Stomach (tissue), 9 donors: ENCODE measurements around the gene PPP1R1C. TPM values are rescaled to one million over a fixed set of nuclear protein-coding genes. Genes with fewer than 3 reads are reported as not detected.

Source experiments
- DNase-seq, 2 donors: peaks; one replicate each; pipeline versions ENCODE4 v3.0.0 to v3.0.0-alpha.2; 2013 to 2019
- H3K27ac ChIP-seq, 5 donors: fragments of 200-600 bp in 4 of 5; sonication (generic) in 4 of 5; one replicate each; pipeline ENCODE4 v1.5.1; 2013 to 2019; ENCODE audit warnings: mild to moderate bottlenecking in 1 of 5, moderate library complexity in 1 of 5
- H3K27me3 ChIP-seq, 3 donors: fragments of 200-600 bp; sonication (generic); one replicate each; pipeline ENCODE4 v1.5.1; 2017 to 2019; ENCODE audit warnings: mixed run types in 1 of 3
- H3K36me3 ChIP-seq, 4 donors: fragments of 200-600 bp; sonication (generic); 1 replicate in 3 of 4; 2 replicates in 1 of 4; pipeline ENCODE4 v1.5.1; 2016 to 2019
- H3K4me1 ChIP-seq, 4 donors: fragments of 200-600 bp; sonication (generic); one replicate each; pipeline ENCODE4 v1.5.1; 2016 to 2019
- H3K4me3 ChIP-seq, 4 donors: fragments of 200-600 bp; sonication (generic) in 3 of 4; one replicate each; pipeline ENCODE4 v1.5.1; 2016 to 2019; ENCODE audit warnings: mild to moderate bottlenecking in 1 of 4
- H3K9me3 ChIP-seq, 4 donors: fragments of 200-600 bp; sonication (generic); one replicate each; pipeline ENCODE4 v1.5.1; 2016 to 2019
- CTCF ChIP-seq, 7 experiments: fragments of 450-650 bp in 4 of 7; fragments of 200-600 bp in 3 of 7; sonication (generic) in 3 of 7; IDR thresholded peaks; one replicate each; pipeline ENCODE4 v1.5.1; 2016 to 2019; ENCODE audit warnings: antibody characterized with exemption in 7 of 7, control low read depth in 2 of 7, mild to moderate bottlenecking in 1 of 7
- EP300 ChIP-seq: sonication (generic); formaldehyde crosslinking; IDR thresholded peaks from one replicate; pipeline ENCODE4 v1.6.1; 2017; ENCODE audit warnings: antibody characterized with exemption
- POLR2A ChIP-seq, 4 donors: fragments of 450-650 bp; IDR thresholded peaks; one replicate each; pipeline ENCODE4 v1.6.1; 2016; ENCODE audit warnings: antibody characterized with exemption in 4 of 4, control low read depth in 2 of 4, mild to moderate bottlenecking in 1 of 4, moderate library complexity in 1 of 4
- POLR2AphosphoS5 ChIP-seq, 3 donors: sonication (generic); formaldehyde crosslinking; IDR thresholded peaks; one replicate each; pipeline ENCODE4 v1.6.1; 2016; ENCODE audit warnings: antibody characterized with exemption in 3 of 3
- WGBS, 5 donors: extraction: QIAGEN DNeasy Blood & Tissue Kit in 3 of 5; methylation state at CpG; one replicate each; pipeline versions ENCODE4 v1.1.5 to v1.1.7; 2013 to 2018; 5-methylcytosine and 5-hydroxymethylcytosine counted together
- intact Hi-C: fragments of 100-400 bp; cut with DNase I; formaldehyde crosslinking; loops from one replicate; pipeline ENCODE4 v1.15.1; 2023; ENCODE audit warnings: low total_unique reads
- polyA plus RNA-seq, 3 donors: library from polyadenylated mRNA; stranded (reverse); fragments of 200-250 nt; gene quantifications; one replicate each; pipeline ENCODE4 v1.2.3, GENCODE V29; 2013
- total RNA-seq, 5 donors: library from RNA; depleted of rRNA; stranded (reverse); fragments of >200 nt; gene quantifications; one replicate each; pipeline versions ENCODE4 v1.1.0 to v1.2.3, GENCODE V29; 2014 to 2016
- donor health status: healthy with polysubstance abuse.
- donor health status: Bipolar disorder and iron deficiency.
- donor health status: healthy.

PPP1R1C gene
- total and polyA plus RNA-seq, 8 donors, result 1.6 to 10.4 (median 3.9) TPM; not detected in 4

GRCh38 chr2:182014284-182014683 is 28.6 kb downstream of the PPP1R1C start:
- intact Hi-C loops, result no loop called here
- H3K27ac ChIP-seq, result no peak overlapping the region
- TF ChIP-seq POLR2A (IDR thresholded peaks at IDR 0.05) (no peak), CTCF (IDR thresholded peaks at IDR 0.05) (no peak), EP300 (no peak), POLR2AphosphoS5 (IDR thresholded peaks at IDR 0.05) (no peak)
- no peaks in the 10 kb centered on the region for H3K4me1 ChIP-seq
- WGBS, 5 donors, result 85 to 95% (median 93%) methylated on average over 4 to 5 of the region's 5 CpGs
- H3K27me3 ChIP-seq, result no peaks in the 10 kb centered on the region
- H3K36me3 ChIP-seq, result no peaks in the 10 kb centered on the region
- H3K9me3 ChIP-seq, result peaks cover 0 to 35% (median 2%) of the 10 kb centered on the region in 4 donors
- H3K4me3 ChIP-seq, result no peak overlapping the region
- no peak for DNase-seq

DNA sequence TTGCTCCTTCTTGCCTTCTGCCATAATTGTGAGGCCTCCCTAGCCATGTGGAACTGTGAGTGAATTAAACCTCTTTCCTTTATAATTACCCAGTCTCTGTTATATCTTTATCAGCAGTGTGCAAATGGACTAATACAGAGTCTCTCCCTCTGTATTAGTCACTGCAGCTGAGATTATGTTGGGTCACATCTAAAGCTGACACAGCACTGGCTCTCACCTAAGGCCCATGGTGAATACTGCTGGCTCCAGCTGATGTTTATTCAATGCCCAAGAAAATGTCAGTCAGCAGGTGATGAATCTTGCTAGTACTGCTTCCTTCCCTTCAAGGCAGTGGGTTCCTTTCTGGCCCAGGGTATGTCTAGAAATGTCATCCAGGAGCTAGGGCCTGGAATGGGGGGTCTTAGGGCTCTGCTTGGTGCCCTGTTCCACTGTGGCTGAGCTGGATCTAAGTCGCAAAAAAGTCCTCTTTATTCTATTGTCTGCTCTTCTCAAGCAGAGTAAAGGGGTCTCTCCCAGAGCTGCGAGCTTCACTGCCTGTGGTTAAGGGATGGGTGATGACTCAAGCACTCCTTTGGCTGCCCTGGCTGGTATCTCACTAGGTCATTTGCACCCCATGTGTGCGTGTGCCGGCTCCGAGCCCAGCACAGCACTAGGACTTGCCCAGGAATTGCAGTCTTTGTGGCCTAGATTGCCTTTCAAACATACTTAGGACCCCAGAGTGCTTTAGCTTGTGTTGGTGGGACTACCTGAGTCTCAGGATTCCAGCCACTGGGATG is 29.9 kb downstream of the PPP1R1C start:
- Histone ChIP-seq H3K27ac (no peak overlapping the region), H3K9me3 (peaks cover 0 to 29% (median 2%) of the 10 kb centered on the region in 4 donors), H3K4me1 (no peaks in the 10 kb centered on the region), H3K27me3 (no peaks in the 10 kb centered on the region), H3K4me3 (no peak overlapping the region), H3K36me3 (no peaks in the 10 kb centered on the region)
- intact Hi-C loops, result no loop called here
- 86 to 95% (median 93%) methylated on average over 3 to 5 of the region's 5 CpGs for WGBS, 5 donors
- TF ChIP-seq POLR2AphosphoS5 (IDR thresholded peaks at IDR 0.05) (peak in 2 of 3 donors; percentile 7 to 22), CTCF (IDR thresholded peaks at IDR 0.05) (no peak)
- no peak for DNase-seq

DNA sequence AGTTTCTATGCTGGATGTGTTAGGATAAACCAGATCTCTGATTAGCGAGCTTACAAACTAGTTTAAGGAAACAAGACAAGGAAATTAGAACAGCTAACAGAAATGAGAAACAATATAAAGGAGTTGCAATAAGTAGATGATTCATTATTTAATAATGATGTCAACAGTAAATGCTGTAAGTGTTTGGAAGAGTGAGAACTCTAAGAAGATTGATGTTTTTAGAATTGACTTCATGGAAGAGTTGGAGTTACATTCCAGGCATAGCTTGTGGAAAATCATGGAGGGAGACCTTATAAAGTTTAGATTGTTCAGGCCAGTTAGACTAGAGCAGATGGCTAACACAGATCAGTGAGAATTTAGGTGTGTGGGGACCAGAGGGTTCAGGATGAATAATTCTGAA is 32.6 kb downstream of the PPP1R1C start:
- Histone ChIP-seq H3K27me3 (no peaks in the 10 kb centered on the region), H3K4me1 (no peaks in the 10 kb centered on the region), H3K27ac (no peak overlapping the region), H3K36me3 (no peaks in the 10 kb centered on the region), H3K4me3 (no peak overlapping the region), H3K9me3 (peaks cover 0 to 19% (median 6%) of the 10 kb centered on the region in 4 donors)
- intact Hi-C loops, result no loop called here
- DNase-seq, result no peak
- 65 to 84% (median 74%) methylated on average over 1 of the region's 1 CpG for WGBS, 5 donors
- TF ChIP-seq POLR2AphosphoS5 (IDR thresholded peaks at IDR 0.05) (no peak), POLR2A (IDR thresholded peaks at IDR 0.05) (no peak), CTCF (IDR thresholded peaks at IDR 0.05) (no peak), EP300 (no peak)

GRCh38 chr2:182019731-182020130 is 34.1 kb downstream of the PPP1R1C start:
- TF ChIP-seq CTCF (IDR thresholded peaks at IDR 0.05) (no peak), POLR2AphosphoS5 (IDR thresholded peaks at IDR 0.05) (no peak), EP300 (no peak), POLR2A (IDR thresholded peaks at IDR 0.05) (no peak)
- no peaks in the 10 kb centered on the region for H3K4me1 ChIP-seq
- no peak overlapping the region for H3K27ac ChIP-seq
- no peaks in the 10 kb centered on the region for H3K27me3 ChIP-seq
- DNase-seq, result no peak
- peaks cover 0 to 23% (median 8%) of the 10 kb centered on the region in 4 donors for H3K9me3 ChIP-seq
- WGBS, 5 donors, result 64 to 75% (median 69%) methylated on average over 2 of the region's 2 CpGs
- no peaks in the 10 kb centered on the region for H3K36me3 ChIP-seq
- intact Hi-C loops, result no loop called here
- no peak overlapping the region for H3K4me3 ChIP-seq
